HG03575 (cell line): ENCODE results near the gene GTF2F2.
"Not testable (repeated sequence)": the region's sequence is repeated elsewhere in the genome, so short reads cannot be mapped to it uniquely, and the experiment has no call there.

ENCODE experiments used
- ATAC-seq: cut with Tn5 transposase; IDR thresholded peaks from one replicate; pipeline ENCODE4 v1.9.1; 2021; ENCODE audit not compliant: unreplicated experiment, insufficient number of reproducible peaks, low FRiP score; ENCODE audit errors: extremely low read depth

GTF2F2 gene

GRCh38 chr13:45231305-45231704 lies 111.0 kb downstream of the GTF2F2 start:
- no peak for ATAC-seq

GRCh38 chr13:45231722-45232121 lies 111.4 kb downstream of the GTF2F2 start:
- ATAC-seq: no peak

DNA sequence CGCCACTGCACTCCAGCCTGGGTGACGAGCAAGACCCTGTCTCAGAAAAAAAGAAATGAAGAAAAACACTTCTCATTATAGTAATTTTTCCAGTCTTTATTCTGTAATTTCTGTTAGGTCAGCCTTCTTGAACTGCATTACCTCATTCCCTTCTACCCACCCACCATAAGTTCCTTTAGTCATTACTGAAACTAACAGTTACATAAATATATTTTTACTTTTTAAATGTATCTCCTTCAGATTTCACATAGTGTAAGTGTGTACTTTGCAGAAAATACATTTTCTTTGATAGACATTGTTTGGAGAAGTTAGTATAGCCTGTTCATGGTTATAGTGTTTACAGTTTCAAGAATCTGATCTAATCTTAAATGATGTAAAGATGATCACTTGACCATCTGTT lies 112.3 kb downstream of the GTF2F2 start:
- ATAC-seq: no peak

- ATAC-seq: no peak
Observed at GRCh38 chr13:45238945-45239795, 118.9 kb downstream of the GTF2F2 start.

DNA sequence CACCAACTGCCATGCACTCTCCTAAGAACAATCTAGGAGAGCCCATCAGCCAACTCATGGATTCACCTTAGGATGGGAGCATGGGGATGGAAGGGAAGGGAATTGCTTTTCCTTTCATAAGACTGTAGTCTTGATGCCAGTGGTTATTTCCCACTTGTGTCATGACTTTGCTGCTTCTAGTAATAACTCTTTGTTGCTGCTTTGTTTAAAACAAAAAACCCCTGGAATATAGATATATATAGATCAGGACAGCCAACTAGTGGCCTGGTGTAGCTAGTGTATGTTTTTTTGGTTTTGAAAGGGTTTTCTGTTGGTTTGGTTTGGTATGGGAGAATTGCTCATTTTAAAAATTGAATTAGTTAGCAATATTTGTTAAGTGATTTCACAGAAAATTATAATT lies 119.8 kb downstream of the GTF2F2 start:
- ATAC-seq: no peak

DNA sequence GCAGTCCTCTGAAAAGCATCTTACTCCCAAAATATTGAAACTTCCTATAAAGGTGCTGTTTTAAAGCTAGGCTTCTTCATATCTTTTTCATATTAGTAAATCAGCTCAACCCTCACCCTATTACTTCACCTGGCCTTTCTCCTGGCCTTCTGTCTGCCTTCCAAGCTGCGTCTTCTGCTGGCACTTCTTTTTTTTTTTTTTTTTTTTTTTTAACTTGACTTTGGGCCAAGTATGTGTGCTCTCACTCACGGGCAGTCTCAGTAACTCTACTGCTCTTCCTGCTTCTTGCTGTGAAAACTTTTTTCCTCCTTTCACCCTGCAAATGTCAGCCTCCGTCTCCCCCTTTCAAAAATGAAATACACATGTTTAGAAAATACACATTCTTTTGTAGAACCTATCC lies 121.8 kb downstream of the GTF2F2 start:
- ATAC-seq: no peak

GRCh38 chr13:45242524-45242923 lies 122.2 kb downstream of the GTF2F2 start:
- no peak for ATAC-seq

DNA sequence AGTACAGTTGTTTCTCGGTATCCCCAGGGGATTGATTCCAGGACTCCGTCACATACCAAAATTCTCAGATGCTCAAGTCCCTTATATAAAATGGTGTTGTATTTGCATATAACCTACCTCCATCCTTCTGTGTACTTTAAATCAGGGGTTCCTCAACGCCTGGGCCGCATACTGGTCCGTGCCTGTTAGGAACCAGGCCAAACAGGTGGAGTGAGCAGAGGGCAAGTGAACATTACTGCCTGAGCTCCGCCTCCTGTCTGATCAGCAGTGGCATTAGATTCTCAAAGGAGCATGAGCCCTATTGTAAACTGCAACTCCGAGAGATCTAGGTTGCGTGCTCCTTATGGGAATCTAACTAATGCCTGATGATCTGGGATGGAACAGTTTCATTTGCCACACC lies 122.8 kb downstream of the GTF2F2 start:
- no peak for ATAC-seq

DNA sequence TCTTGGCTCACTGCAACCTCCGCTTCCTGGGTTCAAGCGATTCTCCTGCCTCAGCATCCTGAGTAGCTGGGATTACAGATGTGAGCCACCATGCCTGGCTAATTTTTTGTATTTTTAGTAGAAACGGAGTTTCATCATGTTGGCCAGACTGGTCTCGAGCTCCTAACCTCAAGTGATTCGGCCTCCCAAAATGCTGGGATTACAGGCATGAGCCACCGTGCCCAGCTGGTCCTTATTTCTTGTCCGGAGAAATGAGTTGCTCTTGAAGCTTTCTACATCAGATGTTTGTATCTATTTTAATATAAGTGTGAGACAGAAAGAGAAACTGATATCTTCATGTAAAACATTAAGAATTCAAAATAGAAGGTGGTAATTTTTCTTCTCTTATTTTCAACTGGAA lies 124.4 kb downstream of the GTF2F2 start:
- ATAC-seq: not testable (repeated sequence)

DNA sequence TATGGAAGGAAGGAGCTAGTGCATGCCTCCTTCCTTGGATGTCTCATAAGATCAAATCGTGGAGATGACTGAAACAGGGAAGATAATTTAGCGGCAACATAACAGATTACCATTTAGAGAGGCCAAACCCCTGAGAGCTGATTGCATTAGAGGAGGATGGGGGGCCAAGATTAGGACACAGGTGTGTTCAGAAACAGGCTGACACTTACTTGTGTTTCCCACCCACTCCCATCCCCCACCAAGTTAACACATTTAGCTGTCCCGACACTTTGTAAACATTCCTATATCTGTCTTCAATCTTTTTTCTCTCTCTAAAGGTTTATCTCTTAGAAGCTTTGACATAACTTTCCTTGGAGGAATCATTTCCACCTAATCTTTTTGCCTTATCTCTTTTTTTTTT lies 129.4 kb downstream of the GTF2F2 start:
- no peak for ATAC-seq

- ATAC-seq: no peak
Observed at GRCh38 chr13:45254396-45254795, 134.1 kb downstream of the GTF2F2 start.

DNA sequence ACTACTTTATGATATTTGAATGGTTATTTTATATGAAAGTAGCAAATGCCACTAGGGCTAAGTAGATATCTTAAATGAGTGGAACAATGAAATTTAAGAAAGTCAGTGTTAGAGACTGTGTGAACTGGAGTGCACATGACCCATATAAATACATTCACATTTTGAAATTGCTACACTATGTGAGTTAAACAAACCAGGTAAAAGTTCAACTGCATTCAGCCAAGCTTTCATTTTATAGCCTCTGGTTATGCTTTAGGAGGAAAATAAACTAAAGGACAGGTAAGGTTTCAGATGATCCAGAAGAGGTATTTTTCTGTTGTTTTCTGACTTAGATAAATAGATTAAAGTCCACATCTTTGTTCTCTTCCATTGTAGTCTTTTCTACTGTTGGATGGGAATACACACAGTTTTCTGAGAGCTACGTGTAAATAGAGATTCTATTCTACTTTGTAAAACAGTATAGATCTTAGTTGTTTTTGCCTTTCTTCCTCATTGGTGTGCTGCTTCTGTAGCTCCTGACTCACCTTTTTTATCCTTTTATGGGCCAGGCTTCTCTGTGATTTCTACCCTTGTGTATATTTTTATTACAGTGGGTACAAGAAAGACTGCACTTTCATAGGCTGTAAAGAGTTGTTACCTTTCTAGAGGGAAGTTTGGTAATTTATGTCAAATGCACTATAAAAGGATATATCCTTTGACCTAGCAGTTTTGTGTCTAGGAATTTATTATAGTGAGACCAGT lies 135.1 kb downstream of the GTF2F2 start:
- ATAC-seq: no peak

GRCh38 chr13:45256254-45256653 lies 135.9 kb downstream of the GTF2F2 start:
- no peak for ATAC-seq

GRCh38 chr13:45257638-45258333 lies 137.5 kb downstream of the GTF2F2 start:
- ATAC-seq: no peak

- ATAC-seq: no peak
Observed at GRCh38 chr13:45258334-45258675, 138.0 kb downstream of the GTF2F2 start.

GRCh38 chr13:45267215-45267614 lies 146.9 kb downstream of the GTF2F2 start:
- no peak for ATAC-seq

GRCh38 chr13:45269204-45269603 lies 148.9 kb downstream of the GTF2F2 start:
- ATAC-seq: no peak

DNA sequence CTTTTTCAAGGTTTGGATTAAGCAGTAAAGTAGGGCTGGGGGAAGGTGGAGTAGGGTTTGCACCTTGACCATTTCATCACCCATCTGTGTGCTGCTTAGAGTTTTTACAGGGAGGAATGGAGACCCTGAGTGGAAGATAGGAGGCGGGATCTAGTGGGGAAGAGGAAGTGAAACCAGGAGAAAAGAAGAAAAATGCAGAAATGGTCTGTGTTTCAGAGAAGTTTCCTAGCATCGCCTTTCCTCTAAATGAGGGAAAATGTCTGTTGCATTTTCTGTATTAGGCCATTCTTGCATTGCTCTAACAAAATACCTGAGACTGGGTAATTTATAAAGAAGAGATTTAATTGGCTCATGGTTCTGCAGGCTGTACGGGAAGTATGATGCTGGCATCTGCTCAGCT lies 156.6 kb downstream of the GTF2F2 start:
- no peak for ATAC-seq

DNA sequence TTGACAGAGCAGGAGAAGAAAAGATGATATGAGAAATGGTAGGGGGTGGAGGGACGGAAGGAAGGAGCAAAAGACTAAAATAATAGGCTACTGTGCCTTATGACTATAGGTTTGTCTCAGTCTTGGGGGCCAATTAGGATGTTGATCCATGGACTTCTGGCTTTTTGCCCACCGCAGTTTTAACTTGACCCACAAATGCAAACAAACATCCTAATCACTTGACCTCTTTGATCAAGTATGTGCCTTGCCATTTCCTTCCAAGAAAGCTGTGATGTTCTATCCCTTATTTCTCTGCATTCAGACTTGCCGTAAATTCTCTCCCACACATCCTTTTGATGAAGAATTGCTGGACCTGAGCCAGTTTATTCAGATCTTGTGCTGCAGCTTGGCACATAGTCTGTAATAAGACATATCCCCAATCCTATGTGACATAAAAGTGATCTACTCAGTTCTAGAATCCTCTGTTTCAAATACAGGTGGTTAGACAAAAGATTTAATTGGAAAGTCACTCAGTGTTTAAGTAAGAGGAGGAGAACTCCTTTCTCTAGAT lies 157.9 kb downstream of the GTF2F2 start:
- ATAC-seq: no peak

GRCh38 chr13:45280011-45280410 lies 159.7 kb downstream of the GTF2F2 start:
- no peak for ATAC-seq
